ENCODE data around the gene MINDY1. TPM values are rescaled to one million over a fixed set of nuclear protein-coding genes. Genes with fewer than 3 reads are reported as not detected.

Gene MINDY1
- total and polyA plus RNA-seq, 10 donors, result 3.3 to 51.1 (median 28.6) TPM

GRCh38 chr1:150992626-150993025 lies 14.1 kb downstream of the MINDY1 start:
- Histone ChIP-seq H3K27ac (no peak overlapping the region), H3K4me1 (peaks cover 0 to 14% (median 9%) of the 10 kb centered on the region in 6 donors), H3K4me3 (no peak overlapping the region), H3K9me3 (no peaks in the 10 kb centered on the region), H3K27me3 (replicated peaks in 1 of 7) (no peaks in the 10 kb centered on the region), H3K36me3 (peaks cover 0 to 30% (median 11%) of the 10 kb centered on the region in 6 donors)
- no peak for TF ChIP-seq POLR2AphosphoS5 (IDR thresholded peaks at IDR 0.05)
- TF ChIP-seq CTCF (IDR thresholded peaks at IDR 0.05 in 8 of 11, conservative IDR thresholded peaks at IDR 0.05 in 3 of 11), result no peak
- TF ChIP-seq POLR2A (IDR thresholded peaks at IDR 0.05), result no peak
- intact Hi-C loops (cut with DNase I; ENCODE audit: low total_unique reads), result no loop called here
- DNase-seq, result no peak
- 68 to 92% (median 84%) methylated on average over 4 of the region's 4 CpGs for WGBS, 5 donors

- H3K27ac ChIP-seq, result no peak overlapping the region
- TF ChIP-seq CTCF (IDR thresholded peaks at IDR 0.05 in 8 of 11, conservative IDR thresholded peaks at IDR 0.05 in 3 of 11) (no peak), POLR2AphosphoS5 (IDR thresholded peaks at IDR 0.05) (no peak), POLR2A (IDR thresholded peaks at IDR 0.05) (no peak)
- H3K36me3 ChIP-seq, result no peaks in the 10 kb centered on the region
- H3K4me3 ChIP-seq, result no peak overlapping the region
- H3K9me3 ChIP-seq, result no peaks in the 10 kb centered on the region
- intact Hi-C loops (cut with DNase I; ENCODE audit: low total_unique reads), result no loop called here
- no peak for DNase-seq
- H3K27me3 ChIP-seq (replicated peaks in 1 of 7), result no peaks in the 10 kb centered on the region
- H3K4me1 ChIP-seq, result no peaks in the 10 kb centered on the region
- WGBS, 5 donors, result 87 to 91% (median 88%) methylated on average over 7 of the region's 7 CpGs
Measured at GRCh38 chr1:150987924-150988323, 18.8 kb downstream of the MINDY1 start.

- no peak for TF ChIP-seq CTCF (IDR thresholded peaks at IDR 0.05 in 8 of 11, conservative IDR thresholded peaks at IDR 0.05 in 3 of 11)
- TF ChIP-seq POLR2A (IDR thresholded peaks at IDR 0.05), result no peak
- no peak for TF ChIP-seq POLR2AphosphoS5 (IDR thresholded peaks at IDR 0.05)
- no peak for DNase-seq
- H3K4me3 ChIP-seq, result no peak overlapping the region
- H3K27me3 ChIP-seq (replicated peaks in 1 of 7), result no peaks in the 10 kb centered on the region
- intact Hi-C loops (cut with DNase I; ENCODE audit: low total_unique reads), result no loop called here
- 88 to 98% (median 90%) methylated on average over 2 of the region's 2 CpGs for WGBS, 5 donors
- no peaks in the 10 kb centered on the region for H3K36me3 ChIP-seq
- no peaks in the 10 kb centered on the region for H3K4me1 ChIP-seq
- no peaks in the 10 kb centered on the region for H3K9me3 ChIP-seq
- no peak overlapping the region for H3K27ac ChIP-seq
Measured at GRCh38 chr1:150985179-150985825, 21.4 kb downstream of the MINDY1 start.

- no peaks in the 10 kb centered on the region for H3K9me3 ChIP-seq
- WGBS, 5 donors, result 74 to 84% (median 78%) methylated on average over 10 to 12 of the region's 12 CpGs
- H3K4me1 ChIP-seq, result peaks cover 16 to 29% (median 29%) of the 10 kb centered on the region in 6 donors
- H3K36me3 ChIP-seq, result no peaks in the 10 kb centered on the region
- TF ChIP-seq POLR2A (IDR thresholded peaks at IDR 0.05) (no peak), CTCF (IDR thresholded peaks at IDR 0.05 in 8 of 11, conservative IDR thresholded peaks at IDR 0.05 in 3 of 11) (no peak), POLR2AphosphoS5 (IDR thresholded peaks at IDR 0.05) (no peak)
- H3K27me3 ChIP-seq (replicated peaks in 1 of 7), result no peaks in the 10 kb centered on the region
- no peak within 1 kb of the TSS for H3K27ac ChIP-seq
- intact Hi-C loops (cut with DNase I; ENCODE audit: low total_unique reads), result no loop called here
- no peak within 1 kb of the TSS for H3K4me3 ChIP-seq
- DNase-seq, result no peak
Measured at GRCh38 chr1:150981805-150982712, 24.6 kb downstream of the MINDY1 start, which contains the start of gene ANXA9. Gene ANXA9, plus strand, starts transcription at chr1:150982292. Its CDS starts 814 bp downstream, at chr1:150983106.
